Activated CD8-positive, alpha-beta memory T cell treated with anti-CD3 and anti-CD28 coated beads for 36 hours (primary cell): ENCODE measurements around the gene LEUTX. TPM values are rescaled to one million over a fixed set of nuclear protein-coding genes. Genes with fewer than 3 reads are reported as not detected.

Experiments used
- CTCF ChIA-PET: fragments of 350-600 bp; sonication (Branson Sonifier 250); formaldehyde crosslinking; loops from one replicate; lab custom pipeline; 2021; ENCODE audit warnings: antibody characterized with exemption; lab: Charles Lee
- POLR2A ChIA-PET: fragments of 350-600 bp; sonication (Branson Sonifier 250); formaldehyde crosslinking; loops from one replicate; lab custom pipeline; 2021; ENCODE audit warnings: antibody characterized with exemption; lab: Charles Lee
- total RNA-seq, 2 experiments: library from RNA; stranded (reverse); gene quantifications; one replicate each; pipeline ENCODE4 v1.2.3, GENCODE V29; 2021

Gene LEUTX
- total RNA-seq, 2 experiments from 2014 or later: not detected

GRCh38 chr19:39831679-39832078 is 53.0 kb downstream of the LEUTX start:
- CTCF ChIA-PET: interaction anchor here (0.6 kb wide), 1 partner anchor 312 kb away, joined by 3 read pairs; no protein-coding TSS in a partner anchor

DNA sequence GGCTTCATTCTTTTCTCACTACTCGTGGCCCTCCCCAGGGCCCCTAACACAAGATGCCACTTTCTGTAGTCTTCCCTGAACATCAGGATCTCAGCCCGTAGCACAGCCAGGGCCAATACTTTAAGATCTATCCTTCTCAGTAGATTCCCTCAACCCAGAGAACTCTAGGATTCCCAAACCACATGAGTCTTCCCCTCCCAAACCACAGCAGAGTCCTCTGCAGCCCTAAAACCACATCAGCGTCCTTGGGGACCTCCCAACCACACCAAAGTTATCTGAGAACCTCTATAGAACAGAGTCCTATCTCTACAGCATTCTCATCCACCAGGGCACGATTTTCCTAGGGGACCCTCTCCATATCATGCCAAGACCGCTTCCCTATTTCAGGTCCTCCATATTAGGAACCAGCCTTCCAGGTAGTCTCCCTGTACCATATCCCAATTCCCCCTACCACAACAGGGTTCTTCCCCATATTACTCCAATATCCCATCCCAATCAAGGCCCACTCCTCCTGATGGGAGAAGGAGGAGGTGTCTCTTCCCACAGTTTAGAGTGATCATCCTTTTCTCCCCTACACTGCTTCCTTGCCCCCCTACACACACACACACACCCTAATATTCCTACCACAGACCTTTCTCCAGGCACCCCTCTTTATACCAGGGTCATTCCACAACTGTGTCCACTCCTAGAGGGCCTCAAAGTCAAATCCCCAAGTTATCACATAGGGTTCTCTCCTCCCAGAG is 53.9 kb downstream of the LEUTX start:
- ChIA-PET CTCF (interaction anchor here (2.2 kb wide), 1 partner anchor 12 kb away, joined by 13 read pairs; no protein-coding TSS in a partner anchor), POLR2A (interaction anchor here (2.1 kb wide), 1 partner anchor 13 kb away, joined by 12 read pairs; the partner anchor contains the start of gene FBL)

More at GRCh38 chr19:39831679-39832078, 53.0 kb downstream of the LEUTX start:
- POLR2A ChIA-PET: no interaction called here

DNA sequence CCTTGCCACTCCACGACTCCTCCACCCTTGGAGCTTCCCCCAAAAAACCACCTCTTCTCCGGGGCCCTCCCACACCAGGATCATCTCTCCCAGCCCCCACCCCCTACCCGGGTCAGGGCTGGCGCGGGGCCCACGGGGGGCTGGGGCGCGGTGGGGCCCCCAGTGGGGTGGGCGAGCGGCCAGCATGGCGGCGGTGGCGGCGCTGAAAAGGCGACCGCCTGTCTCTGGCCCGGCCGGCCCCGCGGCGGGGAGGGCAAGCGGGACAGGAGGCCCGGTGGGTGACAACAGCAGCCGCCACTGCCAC is 54.5 kb downstream of the LEUTX start:
- ChIA-PET CTCF (interaction anchor here (1.2 to 2.2 kb wide), 3 partner anchors 11 to 40 kb away, joined by 3 to 13 read pairs (median 5); no protein-coding TSS in a partner anchor), POLR2A (interaction anchor here (0.9 to 2.1 kb wide), 3 partner anchors 12 to 515 kb away, joined by 3 to 12 read pairs (median 3); partner anchors contain the start of genes C19orf47 and FBL)

DNA sequence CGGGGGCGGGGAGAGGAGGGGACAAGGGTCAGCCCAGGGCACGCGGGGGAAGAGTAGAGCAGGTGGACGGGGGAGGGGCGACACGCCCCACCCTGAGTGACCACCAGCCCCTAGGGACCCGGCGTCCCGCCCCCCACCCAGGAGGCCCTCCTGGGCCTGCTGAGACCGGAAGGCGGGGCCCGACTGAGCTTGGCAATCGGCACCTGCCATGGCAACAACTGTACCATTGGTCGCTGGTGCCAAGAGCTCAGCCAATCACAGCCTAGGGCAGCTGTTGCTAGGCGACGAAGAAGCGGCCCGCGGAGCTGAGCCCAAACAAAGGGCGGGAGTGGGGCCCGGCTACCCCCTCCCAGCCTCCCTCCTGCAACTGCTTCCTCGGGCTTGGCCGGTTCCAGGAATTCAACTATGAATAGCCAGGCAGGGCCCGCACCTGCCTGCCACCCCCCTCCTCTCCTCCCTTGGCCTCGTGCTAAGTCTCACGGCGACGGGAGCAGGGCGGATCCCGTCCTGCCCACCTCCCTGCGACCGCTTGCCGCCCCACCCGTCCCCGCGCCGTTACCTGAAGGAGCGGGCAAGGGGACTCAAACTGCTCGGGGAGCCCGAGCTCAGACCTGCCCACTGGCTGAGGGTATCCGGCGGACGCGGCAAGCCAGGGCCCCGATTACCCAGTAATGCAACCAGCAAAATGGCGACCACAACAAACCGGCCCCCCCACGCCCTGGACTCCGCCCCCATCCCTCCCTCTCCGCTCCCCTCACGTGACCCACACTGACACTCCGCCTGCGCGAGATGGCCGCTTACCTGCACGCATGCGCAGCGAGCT is 55.0 kb downstream of the LEUTX start, which contains the start of gene DYRK1B:
DYRK1B (minus strand) TSS at position 699 of the 823 bp plus-strand sequence. CDS start 2,295 bp downstream, outside the sequence.
- ChIA-PET CTCF (interaction anchor here (0.8 to 2.2 kb wide), 5 partner anchors 11 to 158 kb away, joined by 3 to 13 read pairs (median 5); no protein-coding TSS in a partner anchor), POLR2A (interaction anchor here (0.9 to 2.1 kb wide), 4 partner anchors 9 to 515 kb away, joined by 3 to 12 read pairs (median 4); partner anchors contain the start of genes C19orf47 and FBL)

DNA sequence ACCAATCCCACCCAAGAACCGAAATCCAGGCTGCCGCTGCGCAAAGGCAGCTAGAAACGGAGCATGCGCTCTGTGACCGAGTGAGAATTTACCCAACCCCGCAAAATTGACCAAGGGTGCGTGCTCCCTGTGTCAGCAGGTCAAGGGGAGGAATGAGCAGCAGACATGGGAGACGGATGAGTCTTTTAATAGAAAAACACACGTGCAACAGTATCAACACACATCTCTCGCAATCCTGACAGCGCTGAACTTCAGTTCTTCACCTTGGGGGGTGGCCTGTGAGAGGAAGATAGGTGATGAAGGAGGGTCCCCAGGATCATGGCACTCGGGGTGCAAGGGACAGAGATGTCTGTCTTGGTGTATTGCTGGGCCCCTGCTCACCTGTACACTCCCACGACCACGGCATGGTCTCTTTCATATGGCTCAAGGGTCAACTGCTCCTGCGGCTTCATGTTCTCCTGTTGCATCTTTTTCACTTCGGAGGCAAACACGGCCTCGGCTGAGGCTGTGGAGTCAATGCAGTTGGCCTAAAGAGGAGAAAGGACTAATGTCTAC is 55.7 kb downstream of the LEUTX start:
- POLR2A ChIA-PET: interaction anchor here (1.1 to 2.1 kb wide), 3 partner anchors 8 to 514 kb away, joined by 3 to 12 read pairs (median 4); partner anchors contain the start of genes C19orf47 and FBL
- CTCF ChIA-PET: interaction anchor here (0.8 to 2.2 kb wide), 5 partner anchors 10 to 158 kb away, joined by 3 to 13 read pairs (median 5); no protein-coding TSS in a partner anchor

Other genes with a start within 250 kb of the LEUTX start
- gene EID2B, start 246.0 kb upstream of the LEUTX start, total RNA-seq: 1 to 10 TPM; 3.2 to 3.4 TPM
- gene EID2, start 238.7 kb upstream of the LEUTX start, total RNA-seq: 10 to 100 TPM; 12.9 to 13.5 TPM
- gene LGALS13, start 176.3 kb upstream of the LEUTX start, total RNA-seq: not detected
- gene LGALS16, start 122.9 kb upstream of the LEUTX start, total RNA-seq: not detected
- not detected for gene LGALS14, start 74.4 kb upstream of the LEUTX start, total RNA-seq
- gene CLC, start 40.8 kb upstream of the LEUTX start, total RNA-seq: not detected
- 1 to 10 TPM; 5.8 to 7.3 TPM for gene DYRK1B, start 55.3 kb downstream of the LEUTX start, total RNA-seq
- gene FBL, start 67.5 kb downstream of the LEUTX start, total RNA-seq: 100 to 1,000 TPM; 779 to 780 TPM
- 1 to 10 TPM; 1.5 to 2.1 TPM for gene FCGBP, start 155.8 kb downstream of the LEUTX start, total RNA-seq
- 100 to 1,000 TPM; 159 to 170 TPM for gene PSMC4, start 192.3 kb downstream of the LEUTX start, total RNA-seq
- gene ZNF546, start 218.2 kb downstream of the LEUTX start, total RNA-seq: 1 to 10 TPM; 4.0 to 4.4 TPM